ENCODE measurements around the gene CD109. TPM values are rescaled to one million over a fixed set of nuclear protein-coding genes. Genes with fewer than 3 reads are reported as not detected.
A peak's percentile ranks its signal among the peaks of the same experiment; 100 is the strongest.

The CD109 gene
- polyA plus RNA-seq: not detected

DNA sequence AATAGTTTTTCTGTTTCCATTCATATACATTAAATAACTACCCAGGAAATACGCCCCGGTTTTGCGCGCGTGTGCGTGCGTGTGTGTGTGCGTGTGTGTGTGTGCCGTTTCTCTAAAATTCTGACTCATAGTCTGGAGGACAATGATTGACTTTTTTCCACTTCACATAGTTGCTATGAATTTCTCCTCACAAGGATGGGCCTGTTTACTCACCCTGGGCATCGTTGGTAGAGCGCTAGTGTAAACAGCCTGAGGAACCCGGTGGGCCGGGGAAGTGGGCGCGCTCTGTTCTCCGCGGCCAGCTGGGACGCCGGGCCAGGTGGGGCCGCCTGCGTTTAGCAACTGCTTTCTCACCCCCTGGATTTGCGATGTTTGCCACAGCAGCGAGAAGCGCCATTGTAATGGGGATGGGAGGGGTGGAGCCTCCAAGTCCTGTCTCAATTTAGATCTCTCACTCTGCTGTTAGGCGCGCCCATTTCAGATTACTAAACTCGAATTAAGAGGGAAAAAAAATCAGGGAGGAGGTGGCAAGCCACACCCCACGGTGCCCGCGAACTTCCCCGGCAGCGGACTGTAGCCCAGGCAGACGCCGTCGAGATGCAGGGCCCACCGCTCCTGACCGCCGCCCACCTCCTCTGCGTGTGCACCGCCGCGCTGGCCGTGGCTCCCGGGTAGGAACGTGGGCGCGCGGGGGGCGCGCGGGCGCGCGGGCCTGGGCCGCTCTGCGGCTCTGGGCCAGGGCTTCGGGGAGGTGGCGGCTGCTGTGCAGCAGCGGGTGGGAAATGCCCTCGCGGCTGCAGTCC lies at the start of gene CD109:
Gene CD109, plus strand, starts transcription at position 585 of the 803 bp plus-strand sequence. Its CDS starts 13 bp downstream, at position 598.
- Mint-ChIP-seq H3K4me3 (peak within 1 kb of the TSS; percentile 65 to 92 (median 71)), H3K27me3 (peaks cover 48% of the 10 kb centered on the region), H3K4me1 (peaks cover 4 to 14% (median 10%) of the 10 kb centered on the region in 3 donors), H3K9me3 (peaks cover 0 to 8% (median 0%) of the 10 kb centered on the region in 3 donors), H3K36me3 (peaks cover 1% of the 10 kb centered on the region), H3K27ac (no peak within 1 kb of the TSS)

- Mint-ChIP-seq H3K27me3 (no peaks in the 10 kb centered on the region), H3K4me3 (peak overlapping the region in 1 of 4 donors; percentile 7), H3K4me1 (peaks cover 8 to 23% (median 13%) of the 10 kb centered on the region in 3 donors), H3K36me3 (peaks cover 5% of the 10 kb centered on the region), H3K9me3 (no peaks in the 10 kb centered on the region), H3K27ac (peak overlapping the region in 1 of 3 donors; percentile 60)
Measured at GRCh38 chr6:73648166-73648565, 47.8 kb upstream of the CD109 start.

- no peak overlapping the region for H3K27ac Mint-ChIP-seq
- peaks cover 5% of the 10 kb centered on the region for H3K36me3 Mint-ChIP-seq
- peak overlapping the region in 1 of 4 donors; percentile 60 for H3K4me3 Mint-ChIP-seq
Measured at GRCh38 chr6:73649783-73650182, 46.2 kb upstream of the CD109 start.

GRCh38 chr6:73652637-73653570 lies 43.1 kb upstream of the CD109 start:
- Mint-ChIP-seq H3K9me3 (no peaks in the 10 kb centered on the region), H3K27ac (peak overlapping the region; percentile 74 to 97 (median 95)), H3K36me3 (peaks cover 5% of the 10 kb centered on the region), H3K4me3 (peak overlapping the region; percentile 91 to 100 (median 99)), H3K4me1 (peaks cover 9 to 14% (median 11%) of the 10 kb centered on the region in 3 donors), H3K27me3 (no peaks in the 10 kb centered on the region)

More at GRCh38 chr6:73649783-73650182, 46.2 kb upstream of the CD109 start:
- H3K4me1 Mint-ChIP-seq: peaks cover 9 to 26% (median 14%) of the 10 kb centered on the region in 3 donors
- H3K9me3 Mint-ChIP-seq: no peaks in the 10 kb centered on the region
- H3K27me3 Mint-ChIP-seq: no peaks in the 10 kb centered on the region

GRCh38 chr6:73653571-73654424 lies 42.2 kb upstream of the CD109 start, which contains the start of gene SLC17A5:
TSS of gene SLC17A5 (minus strand) at chr6:73653992. CDS start at chr6:73653886, 106 bp downstream.
- Mint-ChIP-seq H3K36me3 (peaks cover 4% of the 10 kb centered on the region), H3K27ac (peak within 1 kb of the TSS; percentile 96 to 97 (median 96)), H3K4me3 (peak within 1 kb of the TSS; percentile 99 to 100 (median 100)), H3K9me3 (no peaks in the 10 kb centered on the region), H3K4me1 (peaks cover 9 to 14% (median 11%) of the 10 kb centered on the region in 3 donors), H3K27me3 (no peaks in the 10 kb centered on the region)

GRCh38 chr6:73655341-73655917 lies 40.6 kb upstream of the CD109 start:
- Mint-ChIP-seq H3K4me3 (peak overlapping the region in 3 of 4 donors; percentile 20 to 99 (median 99)), H3K36me3 (no peaks in the 10 kb centered on the region), H3K4me1 (peaks cover 9 to 14% (median 11%) of the 10 kb centered on the region in 3 donors), H3K9me3 (no peaks in the 10 kb centered on the region), H3K27ac (peak overlapping the region; percentile 63 to 97 (median 96)), H3K27me3 (no peaks in the 10 kb centered on the region)

- no peaks in the 10 kb centered on the region for H3K27me3 Mint-ChIP-seq
- H3K27ac Mint-ChIP-seq: peak overlapping the region in 1 of 3 donors; percentile 21
- peak overlapping the region in 1 of 4 donors; percentile 49 for H3K4me3 Mint-ChIP-seq
- H3K4me1 Mint-ChIP-seq: peaks cover 9 to 14% (median 11%) of the 10 kb centered on the region in 3 donors
- H3K9me3 Mint-ChIP-seq: no peaks in the 10 kb centered on the region
- H3K36me3 Mint-ChIP-seq: no peaks in the 10 kb centered on the region
Measured at GRCh38 chr6:73656531-73657145, 39.4 kb upstream of the CD109 start.

DNA sequence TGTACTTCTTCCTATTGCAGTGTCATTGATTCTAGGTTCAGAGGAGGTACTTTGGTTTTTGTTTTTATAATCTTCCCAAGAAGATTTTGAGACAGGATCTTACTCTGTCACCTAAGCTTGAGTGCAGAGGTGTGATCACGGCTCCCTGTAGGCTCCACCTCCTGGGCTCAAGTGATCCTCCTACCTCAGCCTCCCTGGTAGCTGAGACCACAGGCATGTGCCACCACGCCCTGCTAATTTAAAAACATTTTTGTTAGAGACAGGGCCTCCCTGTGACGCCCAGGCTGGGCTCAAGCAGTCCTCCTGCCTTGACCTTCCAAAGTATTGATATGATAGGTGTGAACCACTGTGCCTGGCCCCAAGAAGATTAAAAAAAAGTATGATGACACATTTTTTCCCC lies 38.8 kb upstream of the CD109 start:
- H3K9me3 Mint-ChIP-seq: no peaks in the 10 kb centered on the region
- peak overlapping the region in 1 of 3 donors; percentile 21 for H3K27ac Mint-ChIP-seq
- H3K27me3 Mint-ChIP-seq: no peaks in the 10 kb centered on the region
- H3K4me1 Mint-ChIP-seq: peaks cover 5 to 11% (median 11%) of the 10 kb centered on the region in 3 donors
- H3K36me3 Mint-ChIP-seq: no peaks in the 10 kb centered on the region
- peak overlapping the region in 1 of 4 donors; percentile 49 for H3K4me3 Mint-ChIP-seq

DNA sequence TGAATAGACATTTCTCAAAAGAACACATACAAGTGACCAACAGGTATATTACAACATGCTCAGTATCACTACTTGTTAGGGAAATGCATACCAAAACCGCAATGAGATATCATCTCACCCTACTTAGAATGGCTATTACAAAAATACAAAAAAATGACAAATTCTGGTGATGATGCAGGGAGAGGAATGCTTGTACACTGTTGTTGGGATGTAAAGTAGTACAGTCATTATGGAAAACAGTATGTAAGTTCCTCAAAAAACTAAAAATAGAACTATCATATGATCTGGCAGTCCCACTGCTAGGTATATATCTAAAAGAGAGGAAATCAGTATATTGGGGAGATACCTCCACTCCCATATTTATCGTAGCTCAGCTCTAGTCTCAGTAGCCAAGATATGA lies 31.3 kb upstream of the CD109 start:
- no peaks in the 10 kb centered on the region for H3K36me3 Mint-ChIP-seq
- peaks cover 0 to 1% (median 0%) of the 10 kb centered on the region in 3 donors for H3K4me1 Mint-ChIP-seq
- no peak overlapping the region for H3K27ac Mint-ChIP-seq
- no peak overlapping the region for H3K4me3 Mint-ChIP-seq
- H3K27me3 Mint-ChIP-seq: peaks cover 6% of the 10 kb centered on the region
- H3K9me3 Mint-ChIP-seq: no peaks in the 10 kb centered on the region

GRCh38 chr6:73665686-73666319 lies 30.2 kb upstream of the CD109 start:
- H3K27me3 Mint-ChIP-seq: peaks cover 10% of the 10 kb centered on the region

DNA sequence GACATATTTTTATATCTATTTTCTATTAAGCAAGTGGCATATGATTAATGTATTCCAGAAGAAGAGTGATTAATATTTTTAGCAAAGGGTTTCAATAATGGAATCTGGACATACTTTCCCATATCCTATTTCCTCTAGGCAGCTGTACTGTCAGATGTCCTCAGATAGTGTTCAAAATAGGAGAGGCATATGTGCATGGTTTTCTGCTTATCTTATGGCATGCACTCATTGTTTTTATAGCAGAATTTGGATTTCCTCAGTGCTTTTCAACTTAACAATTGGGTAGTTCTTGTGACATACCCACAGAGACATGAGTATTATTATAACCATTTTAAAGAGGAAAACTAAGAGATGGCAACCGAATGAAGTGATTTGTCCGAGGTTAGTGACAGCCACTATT lies 29.6 kb upstream of the CD109 start:
- peaks cover 12% of the 10 kb centered on the region for H3K27me3 Mint-ChIP-seq
- no peak overlapping the region for H3K27ac Mint-ChIP-seq
- H3K9me3 Mint-ChIP-seq: peaks cover 0 to 2% (median 0%) of the 10 kb centered on the region in 3 donors
- no peaks in the 10 kb centered on the region for H3K36me3 Mint-ChIP-seq
- peaks cover 0 to 1% (median 0%) of the 10 kb centered on the region in 3 donors for H3K4me1 Mint-ChIP-seq
- no peak overlapping the region for H3K4me3 Mint-ChIP-seq

More at GRCh38 chr6:73665686-73666319, 30.2 kb upstream of the CD109 start:
- no peaks in the 10 kb centered on the region for H3K36me3 Mint-ChIP-seq
- H3K4me3 Mint-ChIP-seq: no peak overlapping the region
- peaks cover 0 to 2% (median 0%) of the 10 kb centered on the region in 3 donors for H3K9me3 Mint-ChIP-seq
- peaks cover 0 to 1% (median 0%) of the 10 kb centered on the region in 3 donors for H3K4me1 Mint-ChIP-seq
- H3K27ac Mint-ChIP-seq: no peak overlapping the region

- H3K27ac Mint-ChIP-seq: no peak overlapping the region
- no peak overlapping the region for H3K4me3 Mint-ChIP-seq
- peaks cover 0 to 2% (median 0%) of the 10 kb centered on the region in 3 donors for H3K9me3 Mint-ChIP-seq
- peaks cover 14% of the 10 kb centered on the region for H3K27me3 Mint-ChIP-seq
- peaks cover 0 to 1% (median 0%) of the 10 kb centered on the region in 3 donors for H3K4me1 Mint-ChIP-seq
- peaks cover 1% of the 10 kb centered on the region for H3K36me3 Mint-ChIP-seq
Measured at GRCh38 chr6:73667798-73668197, 28.2 kb upstream of the CD109 start.

GRCh38 chr6:73669005-73669404 lies 27.0 kb upstream of the CD109 start:
- peaks cover 0 to 2% (median 0%) of the 10 kb centered on the region in 3 donors for H3K9me3 Mint-ChIP-seq
- H3K4me3 Mint-ChIP-seq: no peak overlapping the region
- H3K36me3 Mint-ChIP-seq: peaks cover 1% of the 10 kb centered on the region
- peaks cover 0 to 1% (median 0%) of the 10 kb centered on the region in 3 donors for H3K4me1 Mint-ChIP-seq
- H3K27ac Mint-ChIP-seq: no peak overlapping the region
- peaks cover 14% of the 10 kb centered on the region for H3K27me3 Mint-ChIP-seq
